K562 (cell line): ENCODE results near the gene G2E3. TPM values are rescaled to one million over a fixed set of nuclear protein-coding genes. Genes with fewer than 3 reads are reported as not detected.

Source experiments
- ATAC-seq: fragments of 200-7000 bp; cut with Tn5 transposase; 3 replicates; pipeline ENCODE4 v1.9.1; 2020; ENCODE audit warnings: moderate library complexity
- BruUV-seq: library from RNA; stranded (reverse); fragments of 400-500 nt; replicated peaks from 2 replicates; lab custom pipeline; 2021; lab: Mats Ljungman, UMichigan
- CTCF ChIA-PET: fragments of 300-600 bp; formaldehyde crosslinking; extraction: SDS; loops from one replicate; lab custom pipeline; 2021; ENCODE audit warnings: low intra/inter-chr PET ratio; lab: Yijun Ruan, JAX
- POLR2A ChIA-PET: fragments of 300-600, 350-650 bp; sonication (Branson Sonifier 250); formaldehyde crosslinking; extraction: SDS; loops from one replicate; lab custom pipeline; 2021; ENCODE audit warnings: antibody characterized with exemption, inconsistent platforms; lab: Yijun Ruan, JAX
- DNase-seq, 4 experiments: peaks; one replicate each; pipeline versions ENCODE4 v3.0.0 to v3.0.0-alpha.2; 2011 to 2018; ENCODE audit warnings: low spot score in 3 of 4, mixed read lengths in 3 of 4; ENCODE audit errors: extremely low read depth in 1 of 4
- FAIRE-seq: peaks from 2 replicates; lab custom pipeline; 2011; peaks lifted over from hg19 to GRCh38; lab: Jason Lieb, UNC
- H2AFZ ChIP-seq: 2 replicates; pipeline ENCODE4 v1.6.0; 2011; ENCODE audit warnings: low read depth, low read length, control low read depth, inconsistent platforms
- H3K27ac ChIP-seq: fragments of 200-600 bp; 3 replicates; pipeline ENCODE4 v1.8.0; 2011; ENCODE audit warnings: low read depth, mild to moderate bottlenecking, control low read depth, inconsistent platforms, low read length, moderate library complexity, mixed read lengths; ENCODE audit errors: extremely low read depth
- H3K27me3 ChIP-seq, 2 experiments: fragments of 300-600 bp in 1 of 2; 2 replicates in 1 of 2; 3 replicates in 1 of 2; pipeline versions ENCODE4 v1.6.0 to v1.8.0; 2011; ENCODE audit warnings: inconsistent platforms in 2 of 2, low read length in 2 of 2, mild to moderate bottlenecking in 1 of 2, mixed read lengths in 1 of 2, moderate library complexity in 1 of 2; ENCODE audit not compliant: control insufficient read depth in 2 of 2, insufficient read depth in 2 of 2
- H3K36me3 ChIP-seq: fragments of 300-600 bp; 3 replicates; pipeline ENCODE4 v1.8.0; 2011; ENCODE audit warnings: mild to moderate bottlenecking, low read length, inconsistent platforms; ENCODE audit not compliant: control insufficient read depth, insufficient read depth
- H3K4me1 ChIP-seq, 2 experiments: fragments of 200-600 bp in 1 of 2; replicated peaks in 1 of 2; 2 replicates in 1 of 2; 3 replicates in 1 of 2; pipeline versions ENCODE4 v1.5.1 to v1.8.0; 2011; ENCODE audit warnings: inconsistent platforms in 2 of 2, low read length in 2 of 2, mild to moderate bottlenecking in 1 of 2, mixed read lengths in 1 of 2, moderate library complexity in 1 of 2; ENCODE audit not compliant: control insufficient read depth in 2 of 2, insufficient read depth in 2 of 2
- H3K4me2 ChIP-seq: 2 replicates; pipeline ENCODE4 v1.6.1; 2011; ENCODE audit warnings: low read length, control low read depth, inconsistent platforms, mixed read lengths; ENCODE audit not compliant: insufficient read depth
- H3K4me3 ChIP-seq: fragments of 200-600 bp; sonication (generic), shearing (Covaris generic); 2 replicates; pipeline ENCODE4 v1.5.1; 2016; ENCODE audit warnings: control low read depth, inconsistent platforms
- H3K79me2 ChIP-seq: fragments of 200-600 bp; 3 replicates; pipeline ENCODE4 v1.8.0; 2011; ENCODE audit warnings: low read length, inconsistent platforms; ENCODE audit not compliant: control insufficient read depth, insufficient read depth
- H3K9ac ChIP-seq, 2 experiments: 2 replicates each; pipeline versions ENCODE4 v1.6.0 to v1.6.1; 2011; ENCODE audit warnings: low read depth in 2 of 2, low read length in 2 of 2, control low read depth in 1 of 2, inconsistent platforms in 1 of 2, mild to moderate bottlenecking in 1 of 2, mixed read lengths in 1 of 2; ENCODE audit not compliant: insufficient read depth in 1 of 2
- H3K9me1 ChIP-seq: one replicate; pipeline ENCODE4 v1.6.0; 2011; ENCODE audit warnings: inconsistent platforms, mild to moderate bottlenecking, low read length, moderate library complexity; ENCODE audit not compliant: control insufficient read depth, insufficient read depth
- H3K9me3 ChIP-seq: replicated peaks from 2 replicates; pipeline ENCODE4 v1.5.1; 2011; ENCODE audit warnings: low read depth, low read length, inconsistent platforms; ENCODE audit not compliant: control insufficient read depth, insufficient read depth
- H4K20me1 ChIP-seq: replicated peaks from 2 replicates; pipeline ENCODE4 v1.6.1; 2011; ENCODE audit warnings: low read length, inconsistent platforms, mixed read lengths; ENCODE audit not compliant: control insufficient read depth, insufficient read depth
- CLOCK ChIP-seq: fragments of 250-450 bp; sonication (Bioruptor Pico); IDR thresholded peaks from 2 replicates; pipeline ENCODE4 v1.4.0; 2020; ENCODE audit warnings: mild to moderate bottlenecking, moderate library complexity, borderline replicate concordance
- KAT2B ChIP-seq: IDR thresholded peaks from one replicate; pipeline ENCODE4 v1.6.1; 2012; ENCODE audit warnings: low read depth, mild to moderate bottlenecking, control low read depth, inconsistent platforms, low read length, moderate library complexity
- PREB ChIP-seq: sonication (generic); formaldehyde crosslinking; IDR thresholded peaks from 2 replicates; pipeline ENCODE4 v1.8.1; 2023; ENCODE audit warnings: mild to moderate bottlenecking, missing genetic modification reagents
- RCOR1 ChIP-seq, 2 experiments: IDR thresholded peaks; 2 replicates each; pipeline ENCODE4 v1.6.1; 2012; ENCODE audit warnings: low read depth in 2 of 2, low read length in 2 of 2, borderline replicate concordance in 1 of 2, improper control_type of control experiment in 1 of 2
- SMAD2 ChIP-seq: fragments of 150-350 bp; IDR thresholded peaks from 2 replicates; pipeline ENCODE4 v1.6.1; 2014; ENCODE audit warnings: low read depth, mild to moderate bottlenecking, low read length
- TBL1XR1 ChIP-seq, 2 experiments: IDR thresholded peaks; 2 replicates each; pipeline ENCODE4 v1.6.1; 2012; ENCODE audit warnings: improper control_type of control experiment in 2 of 2, low read length in 2 of 2, mild to moderate bottlenecking in 1 of 2
- ZFP1 ChIP-seq: fragments of 450-650 bp; formaldehyde crosslinking; IDR thresholded peaks from 2 replicates; pipeline ENCODE4 v1.4.0; 2020; ENCODE audit warnings: mild to moderate bottlenecking, mixed read lengths
- WGBS: fragments of 100-300 bp; shearing (Covaris generic); methylation state at CpG from one replicate; pipeline ENCODE4 v1.1.6; 2016; ENCODE audit warnings: low coverage, mixed read lengths; ENCODE audit not compliant: insufficient coverage; ENCODE audit errors: missing lambda C conversion rate; 5-methylcytosine and 5-hydroxymethylcytosine counted together
- in situ Hi-C: fragments of 300-500 bp; cut with MboI; formaldehyde crosslinking; loops from 4 replicates; pipeline ENCODE4 v1.15.0; 2018; ENCODE audit warnings: inconsistent platforms, mixed read lengths
- intact Hi-C: fragments of 100-400 bp; cut with micrococcal nuclease; formaldehyde crosslinking; loops from 2 replicates; pipeline ENCODE4 v1.14.2; 2022
- polyA plus RNA-seq, 8 experiments: library from polyadenylated mRNA; depleted of rRNA in 4 of 8; stranded (reverse) in 5 of 8; unstranded in 3 of 8; fragments of >200 nt; fragmentation: Nextera tagmentation in 2 of 8; fragmentation: Illumina TruSeq in 1 of 8; extraction: Ambion mirVana in 2 of 8; extraction: Trizol in 1 of 8; gene quantifications; 2 replicates each; pipeline versions ENCODE4 v1.2.1 to v1.2.3, GENCODE V29; 2011 to 2014; ENCODE audit warnings: inconsistent platforms in 1 of 8, missing spikeins in 1 of 8
- total RNA-seq, 7 experiments: library from RNA; depleted of rRNA in 6 of 7; stranded (reverse); fragments of >200 nt in 6 of 7; fragmentation: Illumina TruSeq in 2 of 7; extraction: Trizol in 2 of 7; gene quantifications; 2 replicates each; pipeline versions ENCODE4 v1.2.1 to v1.2.3, GENCODE V29; 2011 to 2021; ENCODE audit warnings: low replicate concordance in 1 of 7

G2E3 gene
- total and polyA plus RNA-seq, 9 of the 15 experiments (the other 6 are each of a cell fraction or from before 2014, with no cell fraction given), result 9.8 to 53.5 (median 24.7) TPM

- TF ChIP-seq CLOCK (CRISPR knock-in tag) (no peak), SMAD2 (no peak), PREB (CRISPR knock-in tag) (no peak)
Observed at GRCh38 chr14:30528119-30528518, 30.8 kb upstream of the G2E3 start (continued).

GRCh38 chr14:30528778-30529642 lies 29.9 kb upstream of the G2E3 start:
- no peak overlapping the region for H2AFZ ChIP-seq
- H3K27me3 ChIP-seq, result no peaks in the 10 kb centered on the region
- ATAC-seq, result no peak
- no peaks in the 10 kb centered on the region for H3K9me3 ChIP-seq
- WGBS, result 49% methylated on average over 12 of the region's 12 CpGs
- H3K9me1 ChIP-seq, result no peaks in the 10 kb centered on the region
- TF ChIP-seq ZFP1 (CRISPR knock-in tag) (no peak), TBL1XR1 (IDR thresholded peaks at IDR 0.05; ENCODE audit: low read length in 2 of 2) (no peak), KAT2B (no peak), RCOR1 (IDR thresholded peaks at IDR 0.05; ENCODE audit: borderline replicate concordance in 1 of 2, low read depth in 2 of 2, low read length in 2 of 2) (no peak)
- intact Hi-C loops (loop anchor here (10.0 kb wide), 1 partner anchor 524 kb away; no protein-coding TSS in a partner anchor), in situ Hi-C loops (no loop called here)
- H3K79me2 ChIP-seq, result no peaks in the 10 kb centered on the region
- H4K20me1 ChIP-seq, result no peaks in the 10 kb centered on the region
- DNase-seq, result no peak
- no peak overlapping the region for H3K4me2 ChIP-seq
- no peaks in the 10 kb centered on the region for H3K36me3 ChIP-seq
- ChIA-PET POLR2A (interaction anchor here (0.6 to 0.7 kb wide), 2 partner anchors 9 to 28 kb away, joined by 3 to 4 read pairs; no protein-coding TSS in a partner anchor), CTCF (no interaction called here)
- H3K4me1 ChIP-seq, result no peaks in the 10 kb centered on the region
- no peak overlapping the region for H3K9ac ChIP-seq
- no peak overlapping the region for H3K27ac ChIP-seq
- no TSS peak for BruUV-seq
- H3K4me3 ChIP-seq, result no peak overlapping the region
- FAIRE-seq, result no peak
